ENCODE measurements around the gene CFDP1.

The CFDP1 gene

DNA sequence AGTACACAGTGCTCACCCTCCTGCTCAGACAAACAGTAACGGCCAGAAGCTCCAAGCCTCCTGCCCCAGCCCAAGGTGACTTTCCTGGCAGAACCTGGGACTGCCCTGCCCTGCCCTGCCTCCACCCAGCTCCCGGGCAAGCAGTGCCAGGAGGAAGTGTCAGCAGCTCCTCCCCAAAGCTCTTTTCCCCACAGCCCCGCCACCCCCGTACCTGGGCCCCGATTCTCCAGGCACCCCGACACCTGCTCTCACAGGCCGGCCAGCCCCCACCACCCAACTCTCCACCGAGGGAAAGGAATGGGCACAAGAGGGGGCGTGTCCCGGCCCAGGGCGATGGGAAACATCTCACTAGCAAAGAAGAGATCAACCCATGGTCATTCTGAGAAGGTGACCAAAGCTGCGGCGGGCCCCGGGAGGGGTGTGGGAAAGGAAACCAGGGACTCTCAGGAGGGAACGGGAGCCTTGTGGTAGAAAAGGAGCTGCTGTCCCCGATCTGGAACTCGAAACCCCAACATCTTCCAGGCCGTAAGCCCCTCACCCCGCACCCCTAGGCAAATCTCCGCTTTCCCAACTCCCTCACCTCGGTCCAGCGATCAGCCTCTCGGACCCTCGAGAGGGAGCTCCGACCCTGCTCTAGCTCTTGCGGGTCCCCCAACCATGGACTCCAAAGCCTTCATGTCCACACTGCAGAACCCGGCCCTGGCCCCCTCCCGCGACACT, 183.1 kb downstream of the CFDP1 start:
- no peak for DNase-seq (ENCODE audit: low spot score)

GRCh38 chr16:75249441-75249840, 183.9 kb downstream of the CFDP1 start:
- no peak for DNase-seq (ENCODE audit: low spot score)

DNA sequence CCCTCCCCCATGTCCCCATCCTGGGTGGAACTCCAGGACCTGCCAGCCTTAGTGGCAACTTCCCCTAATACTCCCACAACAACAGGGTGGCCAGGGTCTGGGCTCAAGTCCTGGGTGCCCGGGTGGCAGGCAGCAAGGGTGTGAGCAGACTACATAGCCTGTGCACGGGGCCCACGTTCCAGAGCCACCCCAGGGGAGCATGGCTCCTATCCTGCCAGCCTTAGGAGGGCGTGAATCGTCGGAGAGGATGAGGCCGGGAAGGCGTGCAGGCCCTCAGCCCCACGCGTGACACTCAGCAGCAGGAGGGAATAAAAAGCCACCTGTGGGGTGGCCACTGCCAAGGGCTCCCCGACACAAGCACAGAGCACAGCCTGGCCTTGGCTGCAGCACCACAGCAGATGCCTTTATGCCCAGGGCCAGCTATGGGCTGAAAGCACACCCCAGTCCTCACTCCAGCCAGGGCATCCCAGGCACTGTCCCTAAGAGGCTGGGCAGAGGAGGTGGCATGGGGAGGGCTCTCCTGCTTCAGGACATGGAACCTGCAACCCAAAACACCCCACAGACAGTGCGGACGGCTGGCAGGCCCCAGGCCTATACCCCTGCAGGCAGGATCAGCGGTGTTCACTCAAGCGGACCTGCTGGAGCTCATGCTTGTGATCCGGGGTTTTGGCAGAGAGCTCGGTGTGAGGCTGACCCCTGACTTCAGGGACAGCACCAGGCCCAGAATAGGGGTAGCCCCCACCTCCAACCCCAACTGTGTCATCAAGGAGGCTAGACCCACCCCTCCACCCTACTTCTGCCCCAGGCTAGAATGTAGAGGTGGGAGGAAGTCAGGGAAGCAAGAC, 184.5 kb downstream of the CFDP1 start:
- DNase-seq (ENCODE audit: low spot score): no peak

DNA sequence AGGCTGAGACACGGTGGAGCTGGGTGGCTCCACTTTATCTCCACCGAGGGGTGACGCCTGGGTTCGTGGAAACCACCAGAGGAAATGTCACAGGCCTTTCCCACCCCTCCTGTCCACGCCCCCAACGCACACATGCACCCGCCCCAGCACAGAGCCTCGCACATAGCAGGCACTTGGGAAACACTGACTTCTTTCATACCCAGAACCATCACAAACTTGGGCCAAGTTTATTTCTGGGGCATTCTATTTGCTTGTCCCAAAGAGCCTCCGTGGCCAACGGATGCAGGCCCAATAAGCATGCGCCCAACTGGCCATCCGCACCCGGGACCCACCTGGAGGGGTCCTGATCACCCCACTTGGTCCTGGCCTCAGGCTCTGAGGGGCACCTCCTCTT, 185.2 kb downstream of the CFDP1 start:
- DNase-seq (ENCODE audit: low spot score): no peak

GRCh38 chr16:75247249-75247648, 186.1 kb downstream of the CFDP1 start:
- no peak for DNase-seq (ENCODE audit: low spot score)

DNA sequence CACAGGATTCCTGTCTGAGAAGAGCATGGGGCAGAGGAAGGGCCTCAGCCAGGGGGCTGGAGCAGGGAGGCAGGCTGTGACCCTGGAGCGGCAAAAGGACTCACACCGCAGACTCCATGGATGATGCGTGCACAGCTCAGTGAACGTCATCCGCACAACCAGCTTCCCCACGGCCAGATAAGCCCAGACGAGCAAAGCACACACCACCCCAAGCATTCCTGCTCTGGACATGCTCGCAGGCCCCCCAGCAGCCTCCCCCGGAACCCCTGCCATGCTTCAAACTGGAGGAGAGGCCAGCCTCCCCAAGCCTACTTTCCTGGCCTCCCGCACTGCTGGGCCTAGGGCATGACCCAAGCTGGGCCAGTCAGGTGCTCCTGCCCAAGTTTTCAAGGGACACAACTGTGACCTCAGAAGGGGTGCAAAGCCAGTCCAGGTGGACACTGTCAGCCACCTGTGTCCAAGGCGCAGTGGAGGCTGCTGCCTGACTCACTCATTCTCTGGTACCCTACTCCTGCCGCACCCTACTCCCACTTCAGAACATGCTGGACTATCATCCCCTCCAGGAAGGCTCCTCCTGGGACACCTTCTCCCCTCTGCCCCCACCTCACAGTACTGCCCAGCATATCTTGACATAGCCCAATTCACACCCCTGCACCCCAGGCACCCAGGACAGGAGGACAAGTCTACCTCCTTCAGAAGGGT, 186.6 kb downstream of the CFDP1 start:
- DNase-seq (ENCODE audit: low spot score): no peak

DNA sequence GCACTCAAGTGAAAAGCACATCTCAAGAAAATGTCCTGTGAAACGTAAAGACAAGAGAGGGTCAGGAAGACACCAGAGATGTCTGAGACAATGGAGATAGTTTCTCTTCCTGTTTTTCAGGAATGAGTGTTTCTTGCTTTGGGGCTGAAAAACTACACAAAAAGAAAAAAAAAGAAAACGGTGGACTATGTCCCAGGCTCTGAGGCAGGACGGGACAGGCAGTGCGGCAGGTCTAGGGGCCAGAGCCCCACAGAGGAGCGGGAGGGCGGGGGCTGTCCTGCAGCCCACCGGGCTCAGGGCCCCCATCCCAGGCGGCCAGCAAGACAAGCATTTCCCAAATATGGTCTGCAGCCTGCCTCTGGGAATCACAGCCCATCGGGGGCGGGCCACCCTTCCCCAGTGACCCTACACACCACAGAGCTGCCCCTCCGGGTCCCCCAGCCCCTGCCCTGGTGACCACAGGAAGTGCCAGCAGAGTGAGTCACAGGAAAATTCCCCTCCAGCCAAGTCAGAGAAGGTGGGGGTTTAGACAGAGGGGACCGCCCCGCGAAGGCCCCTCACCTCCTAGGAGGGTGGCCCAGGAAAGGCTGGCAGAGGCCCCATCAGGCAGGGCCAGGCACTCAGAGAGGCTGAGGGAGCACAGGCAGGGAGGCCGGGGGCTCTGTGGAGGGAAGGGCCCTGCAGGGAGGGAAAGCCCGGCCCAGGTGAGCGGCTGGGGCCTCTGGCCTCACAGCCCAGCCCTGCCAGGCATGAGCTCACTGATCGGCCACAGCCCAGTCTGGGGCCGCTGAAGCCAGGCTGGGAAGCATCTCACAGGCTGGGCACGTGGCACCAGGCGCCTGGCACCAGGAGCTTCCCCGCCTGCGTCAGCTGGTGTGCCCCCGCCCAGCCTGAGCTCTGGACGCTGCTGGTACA, 188.2 kb downstream of the CFDP1 start:
- no peak for DNase-seq (ENCODE audit: low spot score)

DNA sequence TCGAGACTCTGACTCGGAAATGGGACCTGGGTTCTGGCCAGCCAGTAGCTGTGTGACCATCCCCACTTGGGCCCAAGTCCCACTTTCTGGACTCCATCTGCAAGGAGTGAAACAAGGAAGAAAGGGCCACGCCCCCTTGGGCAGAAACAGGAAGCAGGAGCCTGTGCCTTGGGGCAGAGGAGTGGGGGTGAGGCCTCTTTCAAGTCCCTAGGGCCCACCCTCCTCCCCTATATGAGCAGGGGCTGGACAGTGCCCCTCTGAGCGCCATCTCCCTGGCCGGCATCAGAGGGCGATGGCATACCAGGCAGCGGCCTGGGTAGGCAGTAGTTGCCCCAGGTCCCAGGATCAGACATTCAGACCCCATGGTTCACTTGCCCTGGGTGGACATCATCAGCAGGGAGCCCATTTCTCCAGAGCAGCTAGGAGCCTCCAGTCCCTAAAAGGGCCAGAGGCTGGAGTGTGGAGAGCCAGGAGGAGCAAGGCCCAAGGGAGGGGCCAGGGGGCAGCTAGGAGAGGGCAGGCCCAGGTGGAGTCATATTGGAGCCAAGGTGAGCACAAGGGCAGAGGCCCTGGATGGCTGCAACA, 189.0 kb downstream of the CFDP1 start:
- DNase-seq (ENCODE audit: low spot score): no peak
